H9 (cell line): ENCODE results near the gene CDC16. TPM values are rescaled to one million over a fixed set of nuclear protein-coding genes. Genes with fewer than 3 reads are reported as not detected.
A peak's percentile ranks its signal among the peaks of the same experiment; 100 is the strongest.

Source experiments
- DNase-seq: peaks from one replicate; pipeline ENCODE4 v3.0.0-alpha.2; 2017
- H2AFZ ChIP-seq: one replicate; pipeline ENCODE4 v1.6.1; 2013; ENCODE audit warnings: mild to moderate bottlenecking, low read length, control low read depth, moderate library complexity
- H2AK5ac ChIP-seq: 2 replicates; pipeline ENCODE4 v1.6.1; 2013; ENCODE audit warnings: low read length, control low read depth, mixed read lengths; ENCODE audit not compliant: insufficient read length
- H2BK120ac ChIP-seq: one replicate; pipeline ENCODE4 v1.6.1; 2013; ENCODE audit warnings: low read depth, mild to moderate bottlenecking, low read length, control low read depth, inconsistent platforms; ENCODE audit not compliant: poor library complexity, severe bottlenecking
- H2BK12ac ChIP-seq: 2 replicates; pipeline ENCODE4 v1.6.1; 2013; ENCODE audit warnings: low read length, control low read depth, mixed read lengths, low read depth; ENCODE audit not compliant: insufficient read length
- H2BK15ac ChIP-seq: 2 replicates; pipeline ENCODE4 v1.6.1; 2013; ENCODE audit warnings: low read depth, low read length, control low read depth
- H2BK20ac ChIP-seq: one replicate; pipeline ENCODE4 v1.6.1; 2013; ENCODE audit warnings: low read depth, mild to moderate bottlenecking, low read length, control low read depth, inconsistent platforms; ENCODE audit not compliant: poor library complexity, severe bottlenecking
- H2BK5ac ChIP-seq: 2 replicates; pipeline ENCODE4 v1.6.1; 2013; ENCODE audit warnings: low read length, control low read depth, mixed read lengths; ENCODE audit not compliant: insufficient read length
- H3K14ac ChIP-seq: 2 replicates; pipeline ENCODE4 v1.6.1; 2013; ENCODE audit warnings: low read length, control low read depth; ENCODE audit not compliant: insufficient read depth
- H3K18ac ChIP-seq: 2 replicates; pipeline ENCODE4 v1.6.1; 2013; ENCODE audit warnings: low read depth, mild to moderate bottlenecking, mixed read lengths, low read length, control low read depth; ENCODE audit not compliant: insufficient read length
- H3K23ac ChIP-seq: 2 replicates; pipeline ENCODE4 v1.6.1; 2013; ENCODE audit warnings: low read length, control low read depth, mixed read lengths, low read depth; ENCODE audit not compliant: insufficient read length
- H3K23me2 ChIP-seq: 2 replicates; pipeline ENCODE4 v1.6.1; 2013; ENCODE audit warnings: low read depth, mild to moderate bottlenecking, mixed read lengths, low read length, control low read depth; ENCODE audit not compliant: insufficient read length, poor library complexity, severe bottlenecking
- H3K27ac ChIP-seq: 2 replicates; pipeline ENCODE4 v1.5.1; 2013; ENCODE audit warnings: low read length, control low read depth, mixed read lengths, low read depth; ENCODE audit not compliant: insufficient read length
- H3K27me3 ChIP-seq: 2 replicates; pipeline ENCODE4 v1.6.1; 2013; ENCODE audit warnings: low read length, control low read depth, inconsistent platforms; ENCODE audit not compliant: insufficient read depth
- H3K4ac ChIP-seq: 2 replicates; pipeline ENCODE4 v1.6.1; 2013; ENCODE audit warnings: low read depth, mild to moderate bottlenecking, control low read depth, inconsistent platforms, low read length, moderate library complexity
- H3K4me1 ChIP-seq: 2 replicates; pipeline ENCODE4 v1.6.1; 2013; ENCODE audit warnings: low read length, control low read depth, inconsistent platforms; ENCODE audit not compliant: insufficient read depth
- H3K4me2 ChIP-seq: 2 replicates; pipeline ENCODE4 v1.6.1; 2013; ENCODE audit warnings: low read length, control low read depth, mixed read lengths; ENCODE audit not compliant: insufficient read length, insufficient read depth
- H3K56ac ChIP-seq: 2 replicates; pipeline ENCODE4 v1.6.1; 2013; ENCODE audit warnings: low read depth, mild to moderate bottlenecking, mixed read lengths, low read length, control low read depth; ENCODE audit not compliant: insufficient read length
- H3K79me1 ChIP-seq: 2 replicates; pipeline ENCODE4 v1.6.1; 2013; ENCODE audit warnings: low read depth, mild to moderate bottlenecking, moderate library complexity, low read length, control low read depth, inconsistent platforms; ENCODE audit not compliant: insufficient read depth, poor library complexity, severe bottlenecking
- H3K79me2 ChIP-seq: 2 replicates; pipeline ENCODE4 v1.6.1; 2013; ENCODE audit warnings: low read length, control low read depth, inconsistent platforms; ENCODE audit not compliant: insufficient read depth
- H3K9ac ChIP-seq: 2 replicates; pipeline ENCODE4 v1.6.1; 2013; ENCODE audit warnings: low read length, control low read depth, mixed read lengths; ENCODE audit not compliant: insufficient read length; ENCODE audit errors: extremely low read depth
- H3K9me3 ChIP-seq: one replicate; pipeline ENCODE4 v1.6.1; 2013; ENCODE audit warnings: low read depth, low read length, inconsistent platforms; ENCODE audit not compliant: control insufficient read depth
- H3T11ph ChIP-seq: one replicate; pipeline ENCODE4 v1.6.1; 2013; ENCODE audit warnings: mild to moderate bottlenecking, low read length, control low read depth, inconsistent platforms
- H4K20me1 ChIP-seq: one replicate; pipeline ENCODE4 v1.6.1; 2013; ENCODE audit not compliant: control insufficient read depth, insufficient read length, insufficient read depth
- H4K5ac ChIP-seq: 2 replicates; pipeline ENCODE4 v1.6.1; 2013; ENCODE audit warnings: low read depth, mild to moderate bottlenecking, mixed read lengths, low read length, control low read depth; ENCODE audit not compliant: insufficient read length
- H4K8ac ChIP-seq: replicated peaks from 2 replicates; pipeline ENCODE4 v1.6.1; 2013; ENCODE audit warnings: low read length, control low read depth, mixed read lengths, low read depth; ENCODE audit not compliant: insufficient read length
- H4K91ac ChIP-seq: 2 replicates; pipeline ENCODE4 v1.6.1; 2013; ENCODE audit warnings: low read depth, mild to moderate bottlenecking, moderate library complexity, mixed read lengths, low read length, control low read depth; ENCODE audit not compliant: insufficient read length
- H3K27ac Mint-ChIP-seq, 3 experiments: 2 replicates in 2 of 3; 3 replicates in 1 of 3; pipeline ENCODE4 v1.8.0; 2020 to 2021; ENCODE audit warnings: mixed read lengths in 3 of 3, mild to moderate bottlenecking in 1 of 3, moderate library complexity in 1 of 3
- H3K27me3 Mint-ChIP-seq: 2 replicates; pipeline ENCODE4 v1.8.0; 2021; ENCODE audit warnings: low read depth, mild to moderate bottlenecking, moderate library complexity, mixed read lengths
- H3K36me3 Mint-ChIP-seq, 3 experiments: 2 replicates in 2 of 3; 3 replicates in 1 of 3; pipeline ENCODE4 v1.8.0; 2020 to 2021; ENCODE audit warnings: low read depth in 3 of 3, mixed read lengths in 3 of 3; ENCODE audit not compliant: insufficient read depth in 1 of 3
- H3K4me1 Mint-ChIP-seq, 2 experiments: 2 replicates each; pipeline ENCODE4 v1.8.0; 2020; ENCODE audit warnings: mixed read lengths in 2 of 2
- H3K4me3 Mint-ChIP-seq, 2 experiments: 2 replicates in 1 of 2; 3 replicates in 1 of 2; pipeline ENCODE4 v1.8.0; 2020 to 2021; ENCODE audit warnings: mild to moderate bottlenecking in 2 of 2, mixed read lengths in 2 of 2, moderate library complexity in 1 of 2
- H3K9me3 Mint-ChIP-seq, 2 experiments: 2 replicates in 1 of 2; 3 replicates in 1 of 2; pipeline ENCODE4 v1.8.0; 2020; ENCODE audit warnings: mild to moderate bottlenecking in 2 of 2, mixed read lengths in 2 of 2, moderate library complexity in 1 of 2
- CTCF ChIP-seq: fragments of 200-600 bp; sonication (generic); conservative IDR thresholded peaks from 3 replicates; pipeline ENCODE4 v1.8.0; 2021; ENCODE audit warnings: antibody characterized with exemption, mild to moderate bottlenecking
- WGBS: extraction: QIAGEN DNeasy Blood & Tissue Kit; methylation state at CpG from one replicate; pipeline ENCODE4 v1.1.7; 2013; ENCODE audit warnings: missing lambda C conversion rate, low lambda C conversion rate, mixed read lengths; ENCODE audit not compliant: insufficient read length; ENCODE audit errors: extremely low coverage; 5-methylcytosine and 5-hydroxymethylcytosine counted together
- total RNA-seq: library from RNA; stranded (reverse); gene quantifications from 2 replicates; pipeline ENCODE4 v1.2.1, GENCODE V29; 2021

The CDC16 gene
- total RNA-seq, 1 experiment from 2014 or later, result 91.9 TPM

- H2BK120ac ChIP-seq, result no peak overlapping the region
- no peak overlapping the region for H3K27ac ChIP-seq
- no peak overlapping the region for H2BK15ac ChIP-seq
- H3K4me1 Mint-ChIP-seq, result no peaks in the 10 kb centered on the region
- no peaks in the 10 kb centered on the region for H3K9me3 Mint-ChIP-seq
- no peak overlapping the region for H3K56ac ChIP-seq
- H3K9ac ChIP-seq, result no peak overlapping the region
- no CpG with 5 or more reads among the region's 4 CpGs for WGBS
- no peak overlapping the region for H3K23ac ChIP-seq
- H3K4me3 Mint-ChIP-seq, result no peak overlapping the region
- no peaks in the 10 kb centered on the region; the same call in 1 of the 2 replicates for H3K27me3 Mint-ChIP-seq
- H3K9me3 ChIP-seq, result no peaks in the 10 kb centered on the region
- H3K27me3 ChIP-seq, result no peaks in the 10 kb centered on the region
- H3K18ac ChIP-seq, result no peak overlapping the region
- H3K4ac ChIP-seq, result no peak overlapping the region
- peaks cover 52 to 80% (median 76%) of the 10 kb centered on the region in 3 experiments for H3K36me3 Mint-ChIP-seq
- H3K27ac Mint-ChIP-seq, result peak overlapping the region in 1 of 3 experiments; percentile 4; a peak in 1 of 7 replicates
- H4K5ac ChIP-seq, result no peak overlapping the region
- no peaks in the 10 kb centered on the region for H3K23me2 ChIP-seq
- no peaks in the 10 kb centered on the region for H3K79me2 ChIP-seq
- no peak overlapping the region for H2AFZ ChIP-seq
- no peak overlapping the region for H2BK12ac ChIP-seq
- no peak overlapping the region for H3T11ph ChIP-seq
- no peak overlapping the region for H3K4me2 ChIP-seq
- H3K14ac ChIP-seq, result no peak overlapping the region
- H3K79me1 ChIP-seq, result no peaks in the 10 kb centered on the region
- DNase-seq, result no peak
- no peak overlapping the region for H4K91ac ChIP-seq
- no peak overlapping the region for H2AK5ac ChIP-seq
- no peak overlapping the region for H4K8ac ChIP-seq
- TF ChIP-seq CTCF, result no peak
- H3K4me1 ChIP-seq, result no peaks in the 10 kb centered on the region
- no peaks in the 10 kb centered on the region for H4K20me1 ChIP-seq
- no peak overlapping the region for H2BK5ac ChIP-seq
- H2BK20ac ChIP-seq, result no peak overlapping the region
Observed at GRCh38 chr13:114269281-114269770, 34.6 kb downstream of the CDC16 start.
